ENCODE measurements around the gene FLOT2. TPM values are rescaled to one million over a fixed set of nuclear protein-coding genes. Genes with fewer than 3 reads are reported as not detected.

FLOT2 gene
- total RNA-seq, 4 donors from 2014 or later: 15.3 to 37.9 (median 28.4) TPM

DNA sequence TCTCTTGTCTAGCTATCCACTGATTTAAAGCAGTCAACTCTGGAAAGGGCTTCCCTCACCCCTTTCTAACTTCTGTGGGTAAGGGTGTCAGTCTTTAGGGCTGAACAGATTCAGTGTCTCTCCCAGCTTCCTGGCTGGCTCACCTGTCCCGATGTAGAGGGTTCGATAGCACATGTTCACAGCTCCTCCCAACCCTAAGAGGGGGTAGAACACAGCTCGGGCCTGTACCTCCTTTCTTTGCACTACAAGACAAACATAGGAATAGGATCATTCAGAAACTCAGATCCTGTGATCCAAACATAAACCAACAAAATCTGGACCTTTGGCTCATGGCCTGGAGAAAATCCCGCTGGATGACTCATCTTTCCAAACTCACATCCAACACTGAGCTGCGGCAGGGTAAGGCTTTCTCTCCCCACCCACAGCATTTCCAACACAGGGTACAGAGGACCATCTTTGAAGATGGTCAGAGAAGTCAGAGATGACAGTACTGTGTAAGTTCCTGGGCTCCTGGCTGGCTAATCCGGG is 11.2 kb upstream of the FLOT2 start:
- intact Hi-C loops (cut with DNase I; ENCODE audit: low total_unique reads) (no loop called here), in situ Hi-C loops (cut with MboI; ENCODE audit: low sequenced_read_pairs in 4 of 4) (no loop called here)
- TF ChIP-seq, protein P1, sequence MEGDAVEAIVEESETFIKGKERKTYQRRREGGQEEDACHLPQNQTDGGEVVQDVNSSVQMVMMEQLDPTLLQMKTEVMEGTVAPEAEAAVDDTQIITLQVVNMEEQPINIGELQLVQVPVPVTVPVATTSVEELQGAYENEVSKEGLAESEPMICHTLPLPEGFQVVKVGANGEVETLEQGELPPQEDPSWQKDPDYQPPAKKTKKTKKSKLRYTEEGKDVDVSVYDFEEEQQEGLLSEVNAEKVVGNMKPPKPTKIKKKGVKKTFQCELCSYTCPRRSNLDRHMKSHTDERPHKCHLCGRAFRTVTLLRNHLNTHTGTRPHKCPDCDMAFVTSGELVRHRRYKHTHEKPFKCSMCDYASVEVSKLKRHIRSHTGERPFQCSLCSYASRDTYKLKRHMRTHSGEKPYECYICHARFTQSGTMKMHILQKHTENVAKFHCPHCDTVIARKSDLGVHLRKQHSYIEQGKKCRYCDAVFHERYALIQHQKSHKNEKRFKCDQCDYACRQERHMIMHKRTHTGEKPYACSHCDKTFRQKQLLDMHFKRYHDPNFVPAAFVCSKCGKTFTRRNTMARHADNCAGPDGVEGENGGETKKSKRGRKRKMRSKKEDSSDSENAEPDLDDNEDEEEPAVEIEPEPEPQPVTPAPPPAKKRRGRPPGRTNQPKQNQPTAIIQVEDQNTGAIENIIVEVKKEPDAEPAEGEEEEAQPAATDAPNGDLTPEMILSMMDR (IDR thresholded peaks at IDR 0.05 in 4 of 5, conservative IDR thresholded peaks at IDR 0.05 in 1 of 5): no peak
- TF ChIP-seq POLR2A (IDR thresholded peaks at IDR 0.05): no peak
- H3K4me3 ChIP-seq: no peak overlapping the region
- DNase-seq: peak in 1 of 2 donors; percentile 21
- H3K4me1 ChIP-seq: peaks cover 0 to 15% of the 10 kb centered on the region in 2 donors
- H3K36me3 ChIP-seq: peaks cover 0 to 78% of the 10 kb centered on the region in 2 donors
- peak overlapping the region in 3 of 4 donors; percentile 34 to 46 (median 39) for H3K27ac ChIP-seq
- H3K27me3 ChIP-seq: no peaks in the 10 kb centered on the region
- no peaks in the 10 kb centered on the region for H3K9me3 ChIP-seq
- no peak for ATAC-seq

DNA sequence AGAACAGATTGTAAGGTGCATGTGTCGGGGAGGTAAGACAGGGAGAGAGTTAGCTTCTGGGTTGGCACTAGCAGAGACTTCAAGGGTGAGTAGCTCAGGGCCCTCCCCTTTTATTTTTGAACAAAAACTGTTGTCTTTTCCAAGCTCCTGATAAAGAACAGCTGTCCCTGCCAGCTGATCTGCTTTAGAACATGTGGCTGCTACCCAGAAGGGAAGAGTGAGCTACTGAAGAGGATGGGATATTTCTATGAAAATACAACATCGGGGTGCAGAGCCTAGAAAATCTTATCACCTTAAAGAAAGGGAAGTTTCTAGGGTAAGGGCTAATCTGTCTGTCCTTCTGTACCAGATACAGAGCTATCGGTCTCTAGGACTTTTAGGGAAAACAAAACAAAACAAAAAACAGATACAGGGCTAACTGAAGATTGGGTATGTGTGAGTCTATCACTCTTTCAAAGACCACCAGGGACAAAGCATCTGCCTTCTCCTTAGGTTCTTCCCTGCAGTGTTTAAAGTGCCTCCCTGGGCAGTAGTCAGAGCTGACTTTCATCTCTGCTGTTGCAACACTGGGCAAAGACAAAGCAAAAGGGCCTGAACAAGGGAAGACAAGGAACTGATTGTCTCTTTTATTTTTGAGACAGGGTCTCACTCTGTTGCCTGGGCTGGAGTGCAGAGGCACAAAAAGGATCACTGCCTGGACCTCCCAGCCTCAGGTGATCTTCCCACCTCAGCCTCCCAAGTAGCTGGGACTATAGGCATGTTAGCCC is 10.4 kb upstream of the FLOT2 start:
- no peak for TF ChIP-seq POLR2A (IDR thresholded peaks at IDR 0.05)
- TF ChIP-seq, protein P1 (IDR thresholded peaks at IDR 0.05 in 4 of 5, conservative IDR thresholded peaks at IDR 0.05 in 1 of 5): no peak
- intact Hi-C loops (cut with DNase I; ENCODE audit: low total_unique reads): no loop called here
- no peak for DNase-seq
- Histone ChIP-seq H3K27ac (peak overlapping the region in 1 of 4 donors; percentile 39), H3K4me1 (peaks cover 6 to 22% of the 10 kb centered on the region in 2 donors), H3K4me3 (no peak overlapping the region), H3K27me3 (no peaks in the 10 kb centered on the region), H3K36me3 (peaks cover 0 to 70% of the 10 kb centered on the region in 2 donors), H3K9me3 (no peaks in the 10 kb centered on the region)
- no peak for ATAC-seq
- in situ Hi-C loops (cut with MboI; ENCODE audit: low sequenced_read_pairs in 4 of 4): no loop called here

DNA sequence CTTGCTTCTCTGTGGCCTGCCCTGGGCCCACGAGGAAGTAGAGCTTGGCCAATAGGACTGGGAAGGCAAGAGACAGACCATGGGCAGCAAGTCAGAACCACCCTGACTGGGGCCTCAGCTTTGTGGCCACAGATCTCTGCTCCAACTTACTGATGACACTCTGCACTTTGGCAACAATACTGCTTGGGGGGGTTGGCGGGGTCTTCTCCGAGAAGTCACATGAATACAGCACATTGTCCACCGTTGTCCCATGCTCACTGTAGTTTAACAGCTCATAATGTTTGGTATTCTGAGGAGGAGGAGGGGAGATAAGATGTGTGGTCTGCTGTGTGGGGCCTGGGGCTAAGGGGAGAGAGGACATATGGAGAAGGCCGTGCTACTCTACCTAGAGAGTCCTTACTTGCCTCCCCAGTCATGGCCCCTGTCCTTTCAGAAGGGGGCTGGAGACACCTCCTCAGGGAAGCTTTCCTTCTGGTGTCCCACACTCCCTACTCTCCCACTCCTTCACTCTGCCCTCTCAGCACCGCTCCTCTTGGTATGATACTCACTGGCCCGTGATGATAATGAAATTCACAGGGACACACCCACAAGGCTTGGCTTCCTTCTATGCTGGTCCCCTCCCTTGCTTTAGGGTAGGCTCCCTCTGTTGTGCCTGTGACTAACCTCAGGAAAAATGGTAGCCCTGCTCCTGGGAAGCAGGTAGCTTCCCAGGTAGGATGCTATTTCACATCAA is 9.3 kb upstream of the FLOT2 start:
- Histone ChIP-seq H3K4me1 (peaks cover 6 to 27% of the 10 kb centered on the region in 2 donors), H3K4me3 (no peak overlapping the region), H3K36me3 (peaks cover 0 to 60% of the 10 kb centered on the region in 2 donors), H3K27ac (no peak overlapping the region), H3K27me3 (no peaks in the 10 kb centered on the region), H3K9me3 (no peaks in the 10 kb centered on the region)
- TF ChIP-seq POLR2A (IDR thresholded peaks at IDR 0.05): no peak
- TF ChIP-seq, protein P1 (IDR thresholded peaks at IDR 0.05 in 4 of 5, conservative IDR thresholded peaks at IDR 0.05 in 1 of 5): no peak
- DNase-seq (no peak), ATAC-seq (no peak)
- in situ Hi-C loops (cut with MboI; ENCODE audit: low sequenced_read_pairs in 4 of 4) (no loop called here), intact Hi-C loops (cut with DNase I; ENCODE audit: low total_unique reads) (no loop called here)

DNA sequence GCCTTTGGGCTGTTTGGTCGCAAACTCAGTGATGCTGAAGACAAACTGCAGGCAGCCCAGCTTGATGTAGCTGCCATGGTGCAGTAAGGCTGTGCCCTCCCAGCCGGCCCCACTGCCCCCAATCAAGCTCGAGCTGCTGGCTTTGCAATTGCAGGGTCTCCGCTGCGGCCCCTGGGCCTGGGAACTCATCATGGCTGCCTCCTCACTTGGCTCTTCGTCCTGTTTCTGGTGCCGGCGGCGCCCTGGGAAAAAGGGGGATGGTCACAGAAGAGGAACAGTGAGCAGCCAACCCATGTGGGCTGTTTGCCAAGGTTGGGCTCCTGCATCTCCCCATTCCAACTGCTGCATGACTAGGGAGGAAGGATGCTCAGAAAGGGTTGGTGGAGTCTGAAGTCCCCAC is 8.7 kb upstream of the FLOT2 start:
- H3K9me3 ChIP-seq: no peaks in the 10 kb centered on the region
- ATAC-seq (no peak), DNase-seq (no peak)
- peaks cover 0 to 54% of the 10 kb centered on the region in 2 donors for H3K36me3 ChIP-seq
- no peaks in the 10 kb centered on the region for H3K27me3 ChIP-seq
- peaks cover 6 to 30% of the 10 kb centered on the region in 2 donors for H3K4me1 ChIP-seq
- intact Hi-C loops (cut with DNase I; ENCODE audit: low total_unique reads): no loop called here
- in situ Hi-C loops (cut with MboI; ENCODE audit: low sequenced_read_pairs in 4 of 4): no loop called here
- no peak overlapping the region for H3K4me3 ChIP-seq
- no peak overlapping the region for H3K27ac ChIP-seq
- TF ChIP-seq, protein P1 (IDR thresholded peaks at IDR 0.05 in 4 of 5, conservative IDR thresholded peaks at IDR 0.05 in 1 of 5): no peak
- no peak for TF ChIP-seq POLR2A (IDR thresholded peaks at IDR 0.05)

All from gastrocnemius medialis (tissue), 4 donors.